Right atrium auricular region (tissue), 2 donors: ENCODE measurements around the gene KRT85. TPM values are rescaled to one million over a fixed set of nuclear protein-coding genes. Genes with fewer than 3 reads are reported as not detected.

Experiments
- DNase-seq: peaks from one replicate; pipeline ENCODE4 v3.0.0-alpha.2; 2019; ENCODE audit warnings: low spot score
- H3K27ac ChIP-seq, 2 donors: fragments of 200-600 bp; sonication (generic); 1 replicate in 1 of 2; 2 replicates in 1 of 2; pipeline ENCODE4 v1.5.1; 2016 to 2019
- H3K27me3 ChIP-seq, 2 donors: fragments of 200-600 bp; sonication (generic); one replicate each; pipeline versions ENCODE4 v1.5.1 to v1.6.0; 2017 to 2019
- H3K36me3 ChIP-seq: fragments of 200-600 bp; sonication (generic); one replicate; pipeline ENCODE4 v1.5.1; 2016
- H3K4me1 ChIP-seq, 2 donors: fragments of 200-600 bp; sonication (generic); one replicate each; pipeline versions ENCODE4 v1.5.1 to v1.6.0; 2017 to 2019
- H3K4me3 ChIP-seq, 2 donors: fragments of 200-600 bp; sonication (generic); 1 replicate in 1 of 2; 2 replicates in 1 of 2; pipeline ENCODE4 v1.5.1; 2017 to 2019; ENCODE audit warnings: mild to moderate bottlenecking in 1 of 2, moderate library complexity in 1 of 2
- H3K9me3 ChIP-seq, 2 donors: fragments of 200-600 bp; sonication (generic); one replicate each; pipeline ENCODE4 v1.5.1; 2019
- CTCF ChIP-seq, 2 donors: fragments of 200-600 bp; sonication (generic); IDR thresholded peaks; one replicate each; pipeline ENCODE4 v1.5.1; 2019; ENCODE audit warnings: antibody characterized with exemption in 2 of 2
- total RNA-seq, 2 donors: library from RNA; depleted of rRNA; stranded (reverse); fragments of >200 nt; gene quantifications; one replicate each; pipeline ENCODE4 v1.1.0, GENCODE V29; 2016

KRT85 gene
- total RNA-seq, 2 donors from 2014 or later = not detected

GRCh38 chr12:52354200-52354599, 13.1 kb downstream of the KRT85 start:
- H3K4me3 ChIP-seq = no peak overlapping the region
- peaks cover 0 to 8% of the 10 kb centered on the region in 2 donors for H3K4me1 ChIP-seq
- no peaks in the 10 kb centered on the region for H3K27me3 ChIP-seq
- H3K27ac ChIP-seq = no peak overlapping the region
- TF ChIP-seq CTCF (IDR thresholded peaks at IDR 0.05) = no peak
- no peaks in the 10 kb centered on the region for H3K36me3 ChIP-seq
- no peaks in the 10 kb centered on the region for H3K9me3 ChIP-seq
- no peak for DNase-seq

DNA sequence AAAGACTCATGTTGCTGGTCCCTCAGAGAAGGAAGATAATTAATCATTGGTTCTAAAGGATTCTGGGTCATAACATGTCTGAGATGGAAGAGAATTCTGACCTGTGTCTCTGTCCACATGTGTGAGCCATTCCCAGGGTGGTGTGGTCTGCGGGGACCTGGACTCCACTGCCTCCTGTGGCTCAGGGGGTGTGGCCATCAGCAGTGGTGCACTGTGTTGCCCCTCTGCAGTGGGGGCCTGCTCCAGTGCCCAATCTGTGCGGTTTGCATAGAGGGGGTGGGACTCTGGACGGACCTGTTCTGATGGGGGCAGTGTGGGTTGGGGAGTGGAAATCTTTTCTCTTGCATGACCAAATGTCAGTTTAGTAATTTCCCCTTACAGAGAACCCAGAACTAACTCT, 13.5 kb downstream of the KRT85 start:
- Histone ChIP-seq H3K27ac (no peak overlapping the region), H3K36me3 (no peaks in the 10 kb centered on the region), H3K4me3 (no peak overlapping the region), H3K27me3 (no peaks in the 10 kb centered on the region), H3K9me3 (no peaks in the 10 kb centered on the region), H3K4me1 (peaks cover 0 to 8% of the 10 kb centered on the region in 2 donors)
- TF ChIP-seq CTCF (IDR thresholded peaks at IDR 0.05) = no peak
- no peak for DNase-seq

- H3K27me3 ChIP-seq = no peaks in the 10 kb centered on the region
- H3K27ac ChIP-seq = no peak overlapping the region
- H3K4me1 ChIP-seq = peaks cover 0 to 8% of the 10 kb centered on the region in 2 donors
- DNase-seq = no peak
- H3K9me3 ChIP-seq = no peaks in the 10 kb centered on the region
- no peaks in the 10 kb centered on the region for H3K36me3 ChIP-seq
- TF ChIP-seq CTCF (IDR thresholded peaks at IDR 0.05) = no peak
- H3K4me3 ChIP-seq = no peak overlapping the region
Observed at GRCh38 chr12:52352951-52353350, 14.3 kb downstream of the KRT85 start.

GRCh38 chr12:52351196-52352059, 15.9 kb downstream of the KRT85 start:
- TF ChIP-seq CTCF (IDR thresholded peaks at IDR 0.05) = no peak
- Histone ChIP-seq H3K36me3 (no peaks in the 10 kb centered on the region), H3K4me1 (peaks cover 0 to 8% of the 10 kb centered on the region in 2 donors), H3K4me3 (no peak overlapping the region), H3K27ac (no peak overlapping the region), H3K27me3 (no peaks in the 10 kb centered on the region), H3K9me3 (no peaks in the 10 kb centered on the region)
- DNase-seq = no peak

GRCh38 chr12:52350786-52351185, 16.5 kb downstream of the KRT85 start:
- H3K36me3 ChIP-seq = no peaks in the 10 kb centered on the region
- DNase-seq = no peak
- H3K4me3 ChIP-seq = no peak overlapping the region
- peaks cover 0 to 8% of the 10 kb centered on the region in 2 donors for H3K4me1 ChIP-seq
- no peaks in the 10 kb centered on the region for H3K9me3 ChIP-seq
- no peaks in the 10 kb centered on the region for H3K27me3 ChIP-seq
- H3K27ac ChIP-seq = no peak overlapping the region
- no peak for TF ChIP-seq CTCF (IDR thresholded peaks at IDR 0.05)
